ENCODE measurements around the gene TMEM163. TPM values are rescaled to one million over a fixed set of nuclear protein-coding genes. Genes with fewer than 3 reads are reported as not detected.
A peak's percentile ranks its signal among the peaks of the same experiment; 100 is the strongest.

TMEM163 gene
- total RNA-seq, 1 experiment from 2014 or later, result 0.05 TPM

- in situ Hi-C loops (cut with HindIII; ENCODE audit: low pct_unique_long_range_greater_than_20kb, low sequenced_read_pairs), result no loop called here
- no peak for DNase-seq (ENCODE audit: low read depth, low spot score)
Observed at GRCh38 chr2:134468164-134468563, 250.6 kb downstream of the TMEM163 start.

DNA sequence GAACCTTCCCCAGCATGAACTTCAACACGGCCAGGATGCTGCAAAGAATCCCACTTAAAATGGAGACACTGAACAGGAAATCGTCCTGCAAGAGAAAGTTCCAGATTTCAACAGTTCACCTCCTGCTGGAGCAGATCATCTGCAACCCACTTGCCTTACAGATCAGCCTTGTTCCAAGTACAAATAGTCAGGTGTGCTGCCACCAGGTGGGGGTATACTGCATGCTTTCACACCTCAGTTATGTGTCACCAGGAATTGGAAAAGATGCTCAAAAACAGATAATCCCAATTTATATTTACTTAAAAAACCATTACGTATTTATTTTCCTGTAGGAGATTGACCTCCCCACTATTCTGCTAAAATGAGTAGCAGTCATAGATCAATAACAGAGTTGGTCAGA is 252.7 kb downstream of the TMEM163 start:
- DNase-seq (ENCODE audit: low read depth, low spot score), result peak; percentile 27
- in situ Hi-C loops (cut with HindIII; ENCODE audit: low pct_unique_long_range_greater_than_20kb, low sequenced_read_pairs), result no loop called here

DNA sequence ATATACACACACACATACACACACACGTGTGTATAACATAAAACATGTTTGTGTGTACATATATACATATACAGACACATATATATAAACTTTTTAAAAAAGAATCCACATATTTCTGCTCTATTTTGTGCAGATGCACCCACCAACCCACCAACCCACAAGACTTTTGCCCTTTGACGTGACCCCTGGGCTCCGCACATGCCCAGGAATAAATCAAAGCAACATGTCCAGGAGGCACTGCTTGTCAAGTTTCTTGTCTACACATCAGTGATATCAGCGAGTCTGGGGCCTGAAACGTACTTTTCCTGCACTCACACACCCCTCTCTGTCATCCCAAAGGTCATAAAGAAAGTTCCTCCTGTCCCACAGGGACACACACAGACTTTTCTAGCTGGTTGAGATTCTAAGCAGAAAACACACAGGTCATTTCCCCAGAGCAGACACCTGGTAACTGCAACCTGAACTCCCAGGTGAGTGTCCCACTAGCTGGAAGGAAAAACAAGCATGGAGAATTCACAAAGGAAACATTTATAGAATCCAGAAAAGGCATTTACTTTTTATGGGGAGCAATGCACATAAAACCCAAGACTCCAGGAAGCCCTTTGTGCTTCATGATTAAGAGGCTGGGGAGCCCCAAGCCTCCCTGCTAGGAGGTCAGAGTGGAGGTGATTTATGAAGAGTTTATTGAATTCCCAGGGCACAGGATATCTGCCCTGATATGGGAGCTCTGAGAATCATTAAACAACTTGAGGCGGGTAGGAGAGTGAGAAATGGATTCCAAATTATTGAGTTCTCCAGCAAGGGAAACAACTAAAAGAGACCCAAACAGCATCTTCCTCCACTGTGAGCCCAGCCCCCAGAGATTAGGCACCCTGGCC is 253.3 kb downstream of the TMEM163 start:
- DNase-seq (ENCODE audit: low read depth, low spot score), result no peak
- in situ Hi-C loops (cut with HindIII; ENCODE audit: low pct_unique_long_range_greater_than_20kb, low sequenced_read_pairs), result no loop called here

DNA sequence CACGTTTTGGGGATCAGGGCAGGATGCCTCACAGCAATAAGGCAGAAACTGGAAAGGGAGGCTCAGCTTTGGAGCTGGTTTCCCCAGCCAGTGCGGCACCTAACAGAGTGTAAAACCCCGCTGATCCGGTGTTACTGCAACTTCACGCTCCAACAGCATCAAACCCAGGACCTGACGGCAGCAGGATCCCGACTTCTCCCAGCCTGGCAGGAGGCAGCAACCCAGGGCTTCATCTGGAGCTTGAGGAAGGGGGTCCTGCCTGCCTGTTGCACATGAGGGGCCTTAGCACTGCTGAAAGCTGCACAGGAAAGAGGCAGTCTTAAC is 255.1 kb downstream of the TMEM163 start:
- in situ Hi-C loops (cut with HindIII; ENCODE audit: low pct_unique_long_range_greater_than_20kb, low sequenced_read_pairs), result no loop called here
- DNase-seq (ENCODE audit: low read depth, low spot score), result no peak

DNA sequence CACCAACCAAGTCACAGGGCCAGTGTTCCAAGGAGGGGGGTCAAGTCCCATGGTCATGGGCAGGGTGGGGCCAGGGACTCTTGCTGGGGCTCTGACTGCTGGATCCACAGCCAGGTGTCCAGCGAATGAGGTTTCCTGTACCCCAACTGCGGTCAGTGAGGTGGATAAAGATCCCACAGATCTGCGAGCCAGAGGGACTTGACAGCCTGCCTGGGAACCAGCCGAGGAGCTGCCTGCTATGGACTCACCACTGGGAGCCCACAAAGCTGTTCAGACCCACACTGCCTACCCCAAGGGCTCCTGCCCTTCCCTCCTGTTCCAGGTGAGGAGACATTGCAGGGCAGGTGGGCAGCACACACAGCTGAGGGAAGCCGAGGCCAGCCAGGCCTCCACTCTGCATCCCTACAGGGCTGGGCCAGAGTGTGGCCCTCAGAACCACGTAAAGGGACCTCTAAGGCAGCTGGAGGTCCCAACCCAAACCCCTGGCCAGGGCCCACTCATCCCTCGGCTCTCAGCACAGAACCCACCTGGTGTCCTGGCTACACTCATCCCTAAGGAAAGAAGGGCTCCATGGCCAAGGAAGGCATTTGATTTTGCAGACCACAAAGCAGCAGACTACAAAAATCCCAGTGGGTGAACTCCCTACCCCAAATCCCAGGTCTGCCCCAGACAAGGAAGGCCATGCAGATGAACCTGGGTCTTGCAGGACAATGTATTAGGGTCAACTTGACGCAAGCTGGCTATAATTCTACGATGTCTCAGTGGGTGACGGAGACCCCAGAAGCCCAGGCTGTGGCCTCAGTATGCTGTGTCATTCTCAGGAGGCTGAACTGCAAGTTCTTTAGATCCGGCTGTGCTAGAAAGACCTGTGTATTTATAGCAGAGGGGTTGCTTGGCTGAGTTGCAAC is 255.8 kb downstream of the TMEM163 start:
- in situ Hi-C loops (cut with HindIII; ENCODE audit: low pct_unique_long_range_greater_than_20kb, low sequenced_read_pairs), result no loop called here
- DNase-seq (ENCODE audit: low read depth, low spot score), result no peak

GRCh38 chr2:134462275-134462674 is 256.5 kb downstream of the TMEM163 start:
- in situ Hi-C loops (cut with HindIII; ENCODE audit: low pct_unique_long_range_greater_than_20kb, low sequenced_read_pairs), result no loop called here
- DNase-seq (ENCODE audit: low read depth, low spot score), result no peak

GRCh38 chr2:134461511-134461910 is 257.3 kb downstream of the TMEM163 start:
- no peak for DNase-seq (ENCODE audit: low read depth, low spot score)
- in situ Hi-C loops (cut with HindIII; ENCODE audit: low pct_unique_long_range_greater_than_20kb, low sequenced_read_pairs), result no loop called here

DNA sequence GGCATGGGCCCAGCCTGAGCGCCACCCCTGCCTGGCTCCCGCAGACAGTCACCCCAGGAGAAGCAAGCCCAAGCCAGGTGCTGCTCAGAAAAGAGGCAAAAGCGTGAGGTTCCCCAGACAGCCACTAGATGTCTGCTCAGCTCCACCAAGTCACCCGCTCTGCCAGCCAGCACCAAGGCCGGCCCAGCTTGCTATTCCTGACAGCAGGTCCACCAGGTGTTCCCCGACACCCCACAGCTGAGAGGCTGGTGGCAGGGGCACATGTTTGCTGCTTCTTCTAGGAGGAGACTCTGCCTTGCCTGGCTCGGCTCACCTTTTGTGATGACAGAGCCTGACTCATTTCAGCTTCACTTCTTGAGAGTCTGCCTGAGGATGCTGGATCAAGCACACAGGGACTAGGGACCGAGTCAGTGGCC is 258.2 kb downstream of the TMEM163 start:
- peak; percentile 68 for DNase-seq (ENCODE audit: low read depth, low spot score)
- in situ Hi-C loops (cut with HindIII; ENCODE audit: low pct_unique_long_range_greater_than_20kb, low sequenced_read_pairs), result no loop called here

GRCh38 chr2:134459706-134460406 is 258.9 kb downstream of the TMEM163 start:
- no peak for DNase-seq (ENCODE audit: low read depth, low spot score)
- in situ Hi-C loops (cut with HindIII; ENCODE audit: low pct_unique_long_range_greater_than_20kb, low sequenced_read_pairs), result no loop called here

DNA sequence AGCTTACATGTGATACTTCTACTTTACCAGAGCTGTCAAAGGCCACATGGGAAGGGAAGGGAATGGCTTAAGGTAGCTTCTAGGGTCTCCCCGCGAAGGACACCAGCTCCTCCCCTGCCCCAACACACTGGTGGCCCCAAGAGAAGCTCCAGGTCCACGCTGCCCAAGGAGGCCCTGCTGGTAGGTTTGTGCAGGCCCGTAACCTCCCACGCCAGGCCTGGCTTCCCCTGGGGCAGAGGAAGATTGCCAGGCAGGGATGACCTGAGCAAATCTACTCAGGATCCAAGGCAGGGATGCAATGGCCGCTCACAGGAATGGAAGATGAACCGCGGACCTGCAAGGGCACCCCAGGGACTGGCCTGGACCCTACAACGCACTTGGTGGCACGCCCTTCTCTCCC is 259.9 kb downstream of the TMEM163 start:
- no peak for DNase-seq (ENCODE audit: low read depth, low spot score)
- in situ Hi-C loops (cut with HindIII; ENCODE audit: low pct_unique_long_range_greater_than_20kb, low sequenced_read_pairs), result no loop called here

- no peak for DNase-seq (ENCODE audit: low read depth, low spot score)
- in situ Hi-C loops (cut with HindIII; ENCODE audit: low pct_unique_long_range_greater_than_20kb, low sequenced_read_pairs), result no loop called here
Observed at GRCh38 chr2:134458473-134458853, 260.3 kb downstream of the TMEM163 start.

GRCh38 chr2:134457765-134458472 is 260.9 kb downstream of the TMEM163 start:
- DNase-seq (ENCODE audit: low read depth, low spot score), result no peak
- in situ Hi-C loops (cut with HindIII; ENCODE audit: low pct_unique_long_range_greater_than_20kb, low sequenced_read_pairs), result no loop called here

GRCh38 chr2:134457353-134457752 is 261.4 kb downstream of the TMEM163 start:
- in situ Hi-C loops (cut with HindIII; ENCODE audit: low pct_unique_long_range_greater_than_20kb, low sequenced_read_pairs), result no loop called here
- DNase-seq (ENCODE audit: low read depth, low spot score), result no peak

GRCh38 chr2:134455426-134455825 is 263.4 kb downstream of the TMEM163 start:
- no peak for DNase-seq (ENCODE audit: low read depth, low spot score)
- in situ Hi-C loops (cut with HindIII; ENCODE audit: low pct_unique_long_range_greater_than_20kb, low sequenced_read_pairs), result no loop called here

GRCh38 chr2:134454931-134455330 is 263.9 kb downstream of the TMEM163 start:
- no peak for DNase-seq (ENCODE audit: low read depth, low spot score)
- in situ Hi-C loops (cut with HindIII; ENCODE audit: low pct_unique_long_range_greater_than_20kb, low sequenced_read_pairs), result no loop called here

DNA sequence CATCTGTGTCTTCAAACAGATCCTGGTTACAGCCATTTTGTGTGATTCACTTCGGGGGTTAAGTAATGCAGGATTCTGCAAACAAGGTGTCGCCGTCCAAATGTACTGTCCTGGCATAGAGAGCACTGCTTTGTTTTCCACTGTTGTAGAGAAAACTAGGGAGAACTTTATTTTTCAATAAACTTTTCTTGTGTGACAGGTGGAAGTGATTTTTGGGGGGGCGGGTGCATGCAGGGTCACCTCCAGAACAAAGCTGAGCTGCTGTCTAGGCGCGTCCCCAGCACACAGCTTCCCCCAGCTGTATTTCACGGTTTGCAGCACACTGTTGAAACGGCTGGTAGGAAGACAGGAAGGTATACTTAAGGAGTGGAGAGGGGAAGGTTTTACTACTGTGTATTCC is 264.4 kb downstream of the TMEM163 start:
- in situ Hi-C loops (cut with HindIII; ENCODE audit: low pct_unique_long_range_greater_than_20kb, low sequenced_read_pairs), result no loop called here
- no peak for DNase-seq (ENCODE audit: low read depth, low spot score)

GRCh38 chr2:134453973-134454372 is 264.8 kb downstream of the TMEM163 start:
- in situ Hi-C loops (cut with HindIII; ENCODE audit: low pct_unique_long_range_greater_than_20kb, low sequenced_read_pairs), result no loop called here
- no peak for DNase-seq (ENCODE audit: low read depth, low spot score)

GRCh38 chr2:134453476-134453875 is 265.3 kb downstream of the TMEM163 start:
- DNase-seq (ENCODE audit: low read depth, low spot score), result no peak
- in situ Hi-C loops (cut with HindIII; ENCODE audit: low pct_unique_long_range_greater_than_20kb, low sequenced_read_pairs), result no loop called here

Measured in SK-MEL-5 (cell line).